ENCODE measurements around the gene CEP57L1.

CEP57L1 gene

GRCh38 chr6:109056661-109057060 lies 38.6 kb upstream of the CEP57L1 start:
- H3K27me3 ChIP-seq (ENCODE audit: control insufficient read depth, insufficient read depth, low read length), result no peaks in the 10 kb centered on the region
- no peak overlapping the region for H3K4me3 ChIP-seq (ENCODE audit: low read depth, low read length)
- H3K4me1 ChIP-seq (ENCODE audit: control insufficient read depth, insufficient read depth, low read length), result peaks cover 19% of the 10 kb centered on the region
- H3K9me3 ChIP-seq (ENCODE audit: control insufficient read depth, insufficient read depth, low read length), result no peaks in the 10 kb centered on the region
- no peaks in the 10 kb centered on the region for H3K36me3 ChIP-seq (ENCODE audit: control insufficient read depth, insufficient read depth, low read length)
- H3K27ac ChIP-seq (ENCODE audit: low read depth, low read length), result no peak overlapping the region
- no peak overlapping the region for H3K9ac ChIP-seq (ENCODE audit: low read depth, low read length)

GRCh38 chr6:109058620-109059019 lies 36.7 kb upstream of the CEP57L1 start:
- Histone ChIP-seq H3K9ac (ENCODE audit: low read depth, low read length) (no peak overlapping the region), H3K4me1 (ENCODE audit: control insufficient read depth, insufficient read depth, low read length) (peaks cover 11% of the 10 kb centered on the region), H3K9me3 (ENCODE audit: control insufficient read depth, insufficient read depth, low read length) (no peaks in the 10 kb centered on the region), H3K27ac (ENCODE audit: low read depth, low read length) (no peak overlapping the region), H3K27me3 (ENCODE audit: control insufficient read depth, insufficient read depth, low read length) (no peaks in the 10 kb centered on the region), H3K36me3 (ENCODE audit: control insufficient read depth, insufficient read depth, low read length) (no peaks in the 10 kb centered on the region), H3K4me3 (ENCODE audit: low read depth, low read length) (no peak overlapping the region)

- Histone ChIP-seq H3K27me3 (ENCODE audit: control insufficient read depth, insufficient read depth, low read length) (no peaks in the 10 kb centered on the region), H3K4me3 (ENCODE audit: low read depth, low read length) (no peak overlapping the region), H3K36me3 (ENCODE audit: control insufficient read depth, insufficient read depth, low read length) (no peaks in the 10 kb centered on the region), H3K9ac (ENCODE audit: low read depth, low read length) (no peak overlapping the region), H3K4me1 (ENCODE audit: control insufficient read depth, insufficient read depth, low read length) (peaks cover 9% of the 10 kb centered on the region; the same call in 1 of the 2 replicates), H3K27ac (ENCODE audit: low read depth, low read length) (no peak overlapping the region), H3K9me3 (ENCODE audit: control insufficient read depth, insufficient read depth, low read length) (no peaks in the 10 kb centered on the region)
Measured at GRCh38 chr6:109059153-109059552, 36.2 kb upstream of the CEP57L1 start.

GRCh38 chr6:109059571-109060021 lies 35.7 kb upstream of the CEP57L1 start:
- H3K4me1 ChIP-seq (ENCODE audit: control insufficient read depth, insufficient read depth, low read length), result peaks cover 9% of the 10 kb centered on the region; the same call in 1 of the 2 replicates
- no peaks in the 10 kb centered on the region for H3K9me3 ChIP-seq (ENCODE audit: control insufficient read depth, insufficient read depth, low read length)
- H3K27ac ChIP-seq (ENCODE audit: low read depth, low read length), result no peak overlapping the region
- no peaks in the 10 kb centered on the region for H3K36me3 ChIP-seq (ENCODE audit: control insufficient read depth, insufficient read depth, low read length)
- H3K4me3 ChIP-seq (ENCODE audit: low read depth, low read length), result no peak overlapping the region
- H3K9ac ChIP-seq (ENCODE audit: low read depth, low read length), result no peak overlapping the region
- no peaks in the 10 kb centered on the region for H3K27me3 ChIP-seq (ENCODE audit: control insufficient read depth, insufficient read depth, low read length)

- no peak overlapping the region for H3K9ac ChIP-seq (ENCODE audit: low read depth, low read length)
- H3K27ac ChIP-seq (ENCODE audit: low read depth, low read length), result no peak overlapping the region
- H3K4me1 ChIP-seq (ENCODE audit: control insufficient read depth, insufficient read depth, low read length), result peaks cover 9% of the 10 kb centered on the region; the same call in 1 of the 2 replicates
- H3K9me3 ChIP-seq (ENCODE audit: control insufficient read depth, insufficient read depth, low read length), result no peaks in the 10 kb centered on the region
- no peaks in the 10 kb centered on the region for H3K27me3 ChIP-seq (ENCODE audit: control insufficient read depth, insufficient read depth, low read length)
- no peak overlapping the region for H3K4me3 ChIP-seq (ENCODE audit: low read depth, low read length)
- H3K36me3 ChIP-seq (ENCODE audit: control insufficient read depth, insufficient read depth, low read length), result no peaks in the 10 kb centered on the region
Measured at GRCh38 chr6:109060571-109060970, 34.7 kb upstream of the CEP57L1 start.

- Histone ChIP-seq H3K27me3 (ENCODE audit: control insufficient read depth, insufficient read depth, low read length) (no peaks in the 10 kb centered on the region), H3K4me3 (ENCODE audit: low read depth, low read length) (no peak overlapping the region), H3K36me3 (ENCODE audit: control insufficient read depth, insufficient read depth, low read length) (no peaks in the 10 kb centered on the region), H3K4me1 (ENCODE audit: control insufficient read depth, insufficient read depth, low read length) (peaks cover 9% of the 10 kb centered on the region; the same call in 1 of the 2 replicates), H3K9ac (ENCODE audit: low read depth, low read length) (no peak overlapping the region), H3K27ac (ENCODE audit: low read depth, low read length) (no peak overlapping the region), H3K9me3 (ENCODE audit: control insufficient read depth, insufficient read depth, low read length) (no peaks in the 10 kb centered on the region)
Measured at GRCh38 chr6:109062216-109062615, 33.1 kb upstream of the CEP57L1 start.

GRCh38 chr6:109062767-109063352 lies 32.4 kb upstream of the CEP57L1 start:
- H3K9me3 ChIP-seq (ENCODE audit: control insufficient read depth, insufficient read depth, low read length), result no peaks in the 10 kb centered on the region
- H3K4me3 ChIP-seq (ENCODE audit: low read depth, low read length), result no peak overlapping the region
- H3K27me3 ChIP-seq (ENCODE audit: control insufficient read depth, insufficient read depth, low read length), result no peaks in the 10 kb centered on the region
- H3K27ac ChIP-seq (ENCODE audit: low read depth, low read length), result no peak overlapping the region
- H3K9ac ChIP-seq (ENCODE audit: low read depth, low read length), result no peak overlapping the region
- no peaks in the 10 kb centered on the region for H3K36me3 ChIP-seq (ENCODE audit: control insufficient read depth, insufficient read depth, low read length)
- peaks cover 9% of the 10 kb centered on the region; the same call in 1 of the 2 replicates for H3K4me1 ChIP-seq (ENCODE audit: control insufficient read depth, insufficient read depth, low read length)

GRCh38 chr6:109069746-109070145 lies 25.6 kb upstream of the CEP57L1 start:
- no peaks in the 10 kb centered on the region for H3K4me1 ChIP-seq (ENCODE audit: control insufficient read depth, insufficient read depth, low read length)
- H3K27me3 ChIP-seq (ENCODE audit: control insufficient read depth, insufficient read depth, low read length), result no peaks in the 10 kb centered on the region
- H3K4me3 ChIP-seq (ENCODE audit: low read depth, low read length), result no peak overlapping the region
- no peak overlapping the region for H3K9ac ChIP-seq (ENCODE audit: low read depth, low read length)
- H3K36me3 ChIP-seq (ENCODE audit: control insufficient read depth, insufficient read depth, low read length), result no peaks in the 10 kb centered on the region
- no peaks in the 10 kb centered on the region for H3K9me3 ChIP-seq (ENCODE audit: control insufficient read depth, insufficient read depth, low read length)
- H3K27ac ChIP-seq (ENCODE audit: low read depth, low read length), result no peak overlapping the region

- Histone ChIP-seq H3K36me3 (ENCODE audit: control insufficient read depth, insufficient read depth, low read length) (no peaks in the 10 kb centered on the region), H3K9me3 (ENCODE audit: control insufficient read depth, insufficient read depth, low read length) (no peaks in the 10 kb centered on the region), H3K9ac (ENCODE audit: low read depth, low read length) (no peak overlapping the region), H3K27me3 (ENCODE audit: control insufficient read depth, insufficient read depth, low read length) (no peaks in the 10 kb centered on the region), H3K4me1 (ENCODE audit: control insufficient read depth, insufficient read depth, low read length) (no peaks in the 10 kb centered on the region), H3K4me3 (ENCODE audit: low read depth, low read length) (no peak overlapping the region), H3K27ac (ENCODE audit: low read depth, low read length) (no peak overlapping the region)
Measured at GRCh38 chr6:109071125-109071917, 24.0 kb upstream of the CEP57L1 start.

GRCh38 chr6:109073344-109074132 lies 21.8 kb upstream of the CEP57L1 start:
- Histone ChIP-seq H3K27ac (ENCODE audit: low read depth, low read length) (no peak overlapping the region), H3K9ac (ENCODE audit: low read depth, low read length) (no peak overlapping the region), H3K36me3 (ENCODE audit: control insufficient read depth, insufficient read depth, low read length) (no peaks in the 10 kb centered on the region), H3K4me3 (ENCODE audit: low read depth, low read length) (no peak overlapping the region), H3K9me3 (ENCODE audit: control insufficient read depth, insufficient read depth, low read length) (no peaks in the 10 kb centered on the region), H3K27me3 (ENCODE audit: control insufficient read depth, insufficient read depth, low read length) (no peaks in the 10 kb centered on the region), H3K4me1 (ENCODE audit: control insufficient read depth, insufficient read depth, low read length) (no peaks in the 10 kb centered on the region)

GRCh38 chr6:109074133-109074415 lies 21.2 kb upstream of the CEP57L1 start:
- no peak overlapping the region for H3K27ac ChIP-seq (ENCODE audit: low read depth, low read length)
- H3K9me3 ChIP-seq (ENCODE audit: control insufficient read depth, insufficient read depth, low read length), result no peaks in the 10 kb centered on the region
- no peaks in the 10 kb centered on the region for H3K4me1 ChIP-seq (ENCODE audit: control insufficient read depth, insufficient read depth, low read length)
- H3K9ac ChIP-seq (ENCODE audit: low read depth, low read length), result no peak overlapping the region
- no peak overlapping the region for H3K4me3 ChIP-seq (ENCODE audit: low read depth, low read length)
- H3K36me3 ChIP-seq (ENCODE audit: control insufficient read depth, insufficient read depth, low read length), result no peaks in the 10 kb centered on the region
- no peaks in the 10 kb centered on the region for H3K27me3 ChIP-seq (ENCODE audit: control insufficient read depth, insufficient read depth, low read length)
